A549 (cell line): ENCODE measurements around the gene PPP1R9B. TPM values are rescaled to one million over a fixed set of nuclear protein-coding genes. Genes with fewer than 3 reads are reported as not detected.

ENCODE experiments used
- ATAC-seq, 2 experiments: fragments of 200-7000 bp in 1 of 2; fragments of >200 bp in 1 of 2; cut with Nextera tagmentation in 1 of 2; cut with Tn5 transposase in 1 of 2; 3 replicates each; pipeline versions ENCODE4 v1.8.0 to v1.9.1; 2018 to 2020; ENCODE audit warnings: mild to moderate bottlenecking in 1 of 2, moderate library complexity in 1 of 2
- CTCF ChIA-PET: fragments of 300-600 bp; sonication (Branson Sonifier 250); formaldehyde crosslinking; extraction: SDS; loops from one replicate; lab custom pipeline; 2021; ENCODE audit warnings: antibody characterized with exemption, inconsistent platforms; lab: Yijun Ruan, JAX
- POLR2A ChIA-PET: fragments of 350-600 bp; formaldehyde crosslinking; extraction: SDS; loops from one replicate; lab custom pipeline; 2021; ENCODE audit warnings: antibody characterized with exemption, inconsistent platforms; lab: Yijun Ruan, JAX
- DNase-seq, 2 experiments: peaks; one replicate each; pipeline versions ENCODE4 v3.0.0 to v3.0.0-alpha.2; 2011 to 2016; ENCODE audit warnings: low read depth in 1 of 2, low spot score in 1 of 2
- FAIRE-seq: peaks from 2 replicates; lab custom pipeline; 2011; peaks lifted over from hg19 to GRCh38; lab: Jason Lieb, UNC
- H3K27ac ChIP-seq, 2 experiments: fragments of >200 bp; sonication (Bioruptor Twin); formaldehyde crosslinking; 3 replicates each; pipeline ENCODE4 v1.5.1; 2016 to 2017
- H3K4me1 ChIP-seq: fragments of >200 bp; sonication (Bioruptor Twin); formaldehyde crosslinking; 3 replicates; pipeline ENCODE4 v1.6.1; 2016
- H3K4me2 ChIP-seq: fragments of >200 bp; sonication (Bioruptor Twin); formaldehyde crosslinking; 3 replicates; pipeline ENCODE4 v1.6.1; 2016
- H3K4me3 ChIP-seq: fragments of >200 bp; sonication (Bioruptor Twin); formaldehyde crosslinking; 3 replicates; pipeline ENCODE4 v1.5.1; 2016
- H3K9me3 ChIP-seq: fragments of >200 bp; sonication (Bioruptor Twin); formaldehyde crosslinking; 3 replicates; pipeline ENCODE4 v1.6.1; 2016
- CHD4 ChIP-seq: fragments of 200-600 bp; sonication (generic); IDR thresholded peaks from 2 replicates; pipeline ENCODE4 v1.6.1; 2016; ENCODE audit warnings: antibody characterized with exemption, mild to moderate bottlenecking, borderline replicate concordance
- ESRRA ChIP-seq: fragments of 150-350 bp; IDR thresholded peaks from 2 replicates; pipeline ENCODE4 v1.6.1; 2014; ENCODE audit warnings: mild to moderate bottlenecking, low read length, borderline replicate concordance
- FOSB ChIP-seq: fragments of 250-450 bp; sonication (Bioruptor Pico); IDR thresholded peaks from 2 replicates; pipeline ENCODE4 v1.5.0; 2020; ENCODE audit warnings: mild to moderate bottlenecking, moderate library complexity
- FOXS1 ChIP-seq: fragments of 250-450 bp; sonication (Bioruptor Pico); IDR thresholded peaks from 2 replicates; pipeline ENCODE4 v1.5.0; 2020; ENCODE audit warnings: mild to moderate bottlenecking, moderate library complexity
- GATA3 ChIP-seq: IDR thresholded peaks from 2 replicates; pipeline ENCODE4 v1.6.1; 2012; ENCODE audit warnings: borderline replicate concordance
- HES2 ChIP-seq: fragments of >200 bp; sonication (Bioruptor Twin); formaldehyde crosslinking; IDR thresholded peaks from 2 replicates; pipeline ENCODE4 v1.6.1; 2016
- HEYL ChIP-seq: fragments of 250-450 bp; sonication (Bioruptor Pico); IDR thresholded peaks from 2 replicates; pipeline ENCODE4 v1.8.0; 2021; ENCODE audit warnings: mild to moderate bottlenecking, moderate library complexity
- HOXA7 ChIP-seq: fragments of 250-450 bp; sonication (Bioruptor Pico); IDR thresholded peaks from 2 replicates; pipeline ENCODE4 v1.5.0; 2020; ENCODE audit warnings: mild to moderate bottlenecking, moderate library complexity
- HOXB13 ChIP-seq: fragments of 250-450 bp; sonication (Bioruptor Pico); IDR thresholded peaks from 2 replicates; pipeline ENCODE4 v1.5.0; 2020; ENCODE audit warnings: low read depth, mild to moderate bottlenecking, moderate library complexity
- HOXB5 ChIP-seq: fragments of 250-450 bp; sonication (Bioruptor Pico); IDR thresholded peaks from 2 replicates; pipeline ENCODE4 v1.5.0; 2020; ENCODE audit warnings: mild to moderate bottlenecking, moderate library complexity
- JUN ChIP-seq, 2 experiments: fragments of >200 bp; sonication (Bioruptor Twin); formaldehyde crosslinking; IDR thresholded peaks; 2 replicates in 1 of 2; 3 replicates in 1 of 2; pipeline ENCODE4 v1.6.1; 2016 to 2017
- MAX ChIP-seq: IDR thresholded peaks from 2 replicates; pipeline ENCODE4 v1.6.1; 2012
- MYC ChIP-seq: IDR thresholded peaks from 2 replicates; pipeline ENCODE4 v1.6.1; 2012; ENCODE audit warnings: mild to moderate bottlenecking, inconsistent platforms, low read length, improper control_type of control experiment, borderline replicate concordance
- NPAS2 ChIP-seq: fragments of 250-450 bp; sonication (Bioruptor Pico); IDR thresholded peaks from 2 replicates; pipeline ENCODE4 v1.8.0; 2022; ENCODE audit warnings: mild to moderate bottlenecking, moderate library complexity, borderline replicate concordance
- NR3C1 ChIP-seq: fragments of >200 bp; sonication (Bioruptor Twin); formaldehyde crosslinking; IDR thresholded peaks from 3 replicates; pipeline ENCODE4 v1.6.1; 2017
- POLR2A ChIP-seq: IDR thresholded peaks from 2 replicates; pipeline ENCODE4 v1.6.1; 2012; ENCODE audit warnings: mild to moderate bottlenecking, low read length
- RARB ChIP-seq: fragments of 250-450 bp; sonication (Bioruptor Pico); IDR thresholded peaks from 2 replicates; pipeline ENCODE4 v1.8.0; 2021; ENCODE audit warnings: mild to moderate bottlenecking, moderate library complexity
- RCOR1 ChIP-seq: fragments of 150-350 bp; IDR thresholded peaks from 2 replicates; pipeline ENCODE4 v1.6.1; 2014; ENCODE audit warnings: antibody characterized with exemption, low read length, low read depth
- REST ChIP-seq: fragments of 200-600 bp; sonication (generic); IDR thresholded peaks from 2 replicates; pipeline ENCODE4 v1.6.1; 2016; ENCODE audit warnings: antibody characterized with exemption, mild to moderate bottlenecking, moderate library complexity
- RFX5 ChIP-seq: fragments of 450-650 bp; IDR thresholded peaks from 2 replicates; pipeline ENCODE4 v1.7.1; 2014; ENCODE audit warnings: antibody characterized with exemption, mild to moderate bottlenecking, moderate library complexity
- SMC3 ChIP-seq: fragments of >200 bp; sonication (Bioruptor Twin); formaldehyde crosslinking; IDR thresholded peaks from 3 replicates; pipeline ENCODE4 v1.6.1; 2018; ENCODE audit warnings: inconsistent platforms
- TFCP2L1 ChIP-seq: fragments of 250-450 bp; sonication (Bioruptor Pico); IDR thresholded peaks from 2 replicates; pipeline ENCODE4 v1.5.0; 2021; ENCODE audit warnings: mild to moderate bottlenecking
- ZC3H11A ChIP-seq: fragments of 450-650 bp; IDR thresholded peaks from 2 replicates; pipeline ENCODE4 v1.6.1; 2014; ENCODE audit warnings: antibody characterized with exemption, mild to moderate bottlenecking
- ZFP36 ChIP-seq: fragments of 450-650 bp; IDR thresholded peaks from 2 replicates; pipeline ENCODE4 v1.6.1; 2014; ENCODE audit warnings: borderline replicate concordance; ENCODE audit not compliant: partially characterized antibody
- ZSCAN20 ChIP-seq: fragments of 250-450 bp; sonication (Bioruptor Pico); IDR thresholded peaks from 2 replicates; pipeline ENCODE4 v1.8.0; 2022; ENCODE audit warnings: mild to moderate bottlenecking, moderate library complexity
- WGBS: methylation state at CpG from one replicate; pipeline ENCODE4 v1.1.6; 2017; ENCODE audit errors: missing lambda C conversion rate; 5-methylcytosine and 5-hydroxymethylcytosine counted together
- polyA plus RNA-seq, 4 experiments: library from polyadenylated mRNA; depleted of rRNA in 3 of 4; stranded (reverse); fragments of >200 nt; fragmentation: RNase III in 1 of 4; extraction: RNeasy Plus Mini Kit Qiagen cat#74134 plus additional on column Dnase treatment in 1 of 4; gene quantifications; 2 replicates in 3 of 4; 3 replicates in 1 of 4; pipeline ENCODE4 v1.2.3, GENCODE V29; 2011 to 2017
- TF ChIP-seq, protein P1 (sequence below): fragments of 250-450 bp; sonication (Bioruptor Pico); IDR thresholded peaks from 2 replicates; pipeline ENCODE4 v1.5.0; 2020; ENCODE audit warnings: low read depth, mild to moderate bottlenecking, moderate library complexity

The PPP1R9B gene
- polyA plus RNA-seq, 2 of the 4 experiments (the other 2 are of a cell fraction): 22.0 to 40.6 TPM

DNA sequence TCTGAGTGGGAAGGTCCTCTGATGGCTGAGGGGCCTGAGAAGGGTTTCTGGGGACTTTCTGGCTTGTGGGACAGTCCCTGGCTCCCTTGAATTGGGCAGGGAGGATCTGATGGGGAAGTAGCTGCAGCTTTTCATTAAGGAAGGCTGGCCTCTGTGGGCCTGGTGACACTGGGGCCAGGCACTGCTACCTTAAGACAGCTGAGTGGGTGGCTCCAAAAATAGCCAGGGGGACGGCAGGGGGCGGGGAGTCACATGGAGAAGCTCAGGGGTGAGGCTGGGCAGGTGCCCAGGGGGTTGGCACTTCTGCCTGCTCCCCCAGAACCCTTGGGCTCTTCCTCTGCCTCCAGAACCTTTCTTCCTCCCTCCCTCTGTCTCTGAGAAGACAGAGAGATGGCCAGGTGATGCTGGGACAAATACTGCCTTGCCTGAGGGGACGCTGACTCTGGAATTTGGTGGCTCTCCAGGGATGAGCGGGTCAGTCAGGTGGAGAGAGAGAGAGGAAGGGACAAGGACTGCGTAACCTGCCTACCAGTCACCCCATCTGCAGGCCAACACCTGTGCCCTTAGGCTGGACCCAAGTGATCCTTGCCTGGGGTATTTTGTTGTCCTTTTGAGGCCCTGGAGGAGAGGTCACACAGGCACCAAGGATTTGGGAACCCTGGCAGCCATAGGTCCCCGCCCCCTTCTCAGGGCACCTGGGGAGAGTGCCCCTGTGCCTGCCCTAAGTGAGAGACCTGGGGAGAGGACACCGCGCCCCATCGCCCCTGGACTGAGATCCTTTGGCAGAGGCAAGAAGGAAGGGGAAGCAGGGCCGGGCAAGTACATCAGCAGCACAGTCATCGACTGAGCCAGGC lies 13.6 kb upstream of the PPP1R9B start:
- H3K4me3 ChIP-seq: no peak overlapping the region
- peak overlapping the region in 1 of 2 experiments; percentile 18; a peak in 1 of 6 replicates for H3K27ac ChIP-seq
- WGBS: 78% methylated on average over 11 of the region's 11 CpGs
- DNase-seq: no peak
- no peak for FAIRE-seq
- POLR2A ChIA-PET: no interaction called here
- CTCF ChIA-PET: interaction anchor here (1.0 to 17.0 kb wide), 9 partner anchors 9 to 136 kb away, joined by 3 to 817 read pairs (median 15); partner anchors contain the start of genes COL1A1 and PPP1R9B
- no peak for ATAC-seq
- no peaks in the 10 kb centered on the region for H3K9me3 ChIP-seq
- no peak overlapping the region for H3K4me2 ChIP-seq
- peaks cover 13% of the 10 kb centered on the region; the same call in 2 of the 3 replicates for H3K4me1 ChIP-seq
- TF ChIP-seq CHD4 (no peak), RARB (CRISPR knock-in tag) (no peak), RFX5 (no peak), HOXB5 (no peak), NR3C1 (no peak), ESRRA (no peak), ZC3H11A (no peak), SMC3 (no peak), HES2 (no peak), POLR2A (no peak), FOSB (no peak), HOXA7 (CRISPR knock-in tag) (no peak), FOXS1 (CRISPR knock-in tag) (no peak), TFCP2L1 (CRISPR knock-in tag) (no peak), HEYL (no peak), GATA3 (no peak)
- TF ChIP-seq, protein P1, sequence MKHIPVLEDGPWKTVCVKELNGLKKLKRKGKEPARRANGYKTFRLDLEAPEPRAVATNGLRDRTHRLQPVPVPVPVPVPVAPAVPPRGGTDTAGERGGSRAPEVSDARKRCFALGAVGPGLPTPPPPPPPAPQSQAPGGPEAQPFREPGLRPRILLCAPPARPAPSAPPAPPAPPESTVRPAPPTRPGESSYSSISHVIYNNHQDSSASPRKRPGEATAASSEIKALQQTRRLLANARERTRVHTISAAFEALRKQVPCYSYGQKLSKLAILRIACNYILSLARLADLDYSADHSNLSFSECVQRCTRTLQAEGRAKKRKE: no peak

GRCh38 chr17:50162466-50163254 lies 12.2 kb upstream of the PPP1R9B start:
- no peaks in the 10 kb centered on the region for H3K9me3 ChIP-seq
- H3K4me2 ChIP-seq: no peak overlapping the region
- POLR2A ChIA-PET: interaction anchor here (0.5 kb wide), 1 partner anchor 37 kb away, joined by 3 read pairs; no protein-coding TSS in a partner anchor
- peaks cover 9% of the 10 kb centered on the region; the same call in 2 of the 3 replicates for H3K4me1 ChIP-seq
- 66% methylated on average over 8 of the region's 8 CpGs for WGBS
- DNase-seq: no peak
- H3K27ac ChIP-seq: no peak overlapping the region
- TF ChIP-seq NPAS2 (CRISPR knock-in tag) (no peak), JUN (IDR thresholded peaks at IDR 0.05) (no peak), NR3C1 (no peak), SMC3 (no peak), RCOR1 (no peak), TFCP2L1 (CRISPR knock-in tag) (no peak), FOXS1 (CRISPR knock-in tag) (no peak), POLR2A (no peak), MAX (no peak), HOXB13 (no peak), ZFP36 (no peak), MYC (no peak), ZSCAN20 (CRISPR knock-in tag) (no peak), REST (no peak)
- no peak for ATAC-seq
- no peak for FAIRE-seq
- CTCF ChIA-PET: interaction anchor here (0.6 to 17.0 kb wide), 41 partner anchors 7 to 622 kb away, joined by 3 to 817 read pairs (median 6); partner anchors contain the start of genes COL1A1, PPP1R9B and SAMD14
- H3K4me3 ChIP-seq: no peak overlapping the region
